LHCN-M2 (cell line): Measurements from ENCODE around the gene MRPL36. TPM values are rescaled to one million over a fixed set of nuclear protein-coding genes. Genes with fewer than 3 reads are reported as not detected.

Experiments
- DNase-seq: peaks from one replicate; pipeline ENCODE4 v3.0.0-alpha.2; 2012; ENCODE audit warnings: low read depth
- total RNA-seq: library from RNA; depleted of rRNA; stranded (reverse); fragments of >200 nt; gene quantifications from 2 replicates; pipeline ENCODE4 v1.2.3, GENCODE V29; 2014

MRPL36 gene
- total RNA-seq, 1 experiment from 2014 or later: 51.4 TPM

DNA sequence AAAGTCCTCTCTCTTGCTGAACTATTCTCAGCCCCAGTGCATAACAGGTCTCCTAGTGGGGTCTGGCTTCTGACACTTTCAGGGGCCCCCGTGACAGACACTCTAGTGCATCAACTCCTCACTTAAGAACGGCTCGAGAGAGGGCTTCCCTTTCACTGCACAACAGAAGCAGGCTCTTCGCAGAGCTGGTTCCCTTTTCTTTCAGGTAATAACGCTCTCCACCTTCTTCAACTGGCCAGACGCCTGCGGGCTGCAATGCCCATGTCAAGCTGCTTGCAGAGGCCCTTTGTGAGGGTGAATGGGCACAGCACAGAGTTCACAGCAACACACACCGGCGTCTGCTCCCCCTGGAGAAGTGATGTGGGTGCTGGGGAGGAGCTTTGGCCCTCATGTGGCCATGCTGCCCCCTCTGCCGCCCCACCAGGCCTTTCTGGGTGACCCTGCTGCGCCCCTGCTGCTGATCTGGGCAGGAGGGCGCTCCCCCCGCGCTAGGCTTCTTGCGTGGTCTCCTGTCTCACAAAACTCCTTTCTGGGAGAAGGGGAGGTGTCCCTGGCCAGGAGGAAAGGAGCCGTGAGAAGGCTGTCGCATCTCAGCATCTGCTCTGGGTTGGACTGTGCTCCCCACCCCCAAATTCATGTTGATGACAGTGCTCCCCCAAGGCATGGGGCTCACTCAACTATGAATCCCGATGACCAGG is 2.4 kb downstream of the MRPL36 start:
- DNase-seq: no peak

DNA sequence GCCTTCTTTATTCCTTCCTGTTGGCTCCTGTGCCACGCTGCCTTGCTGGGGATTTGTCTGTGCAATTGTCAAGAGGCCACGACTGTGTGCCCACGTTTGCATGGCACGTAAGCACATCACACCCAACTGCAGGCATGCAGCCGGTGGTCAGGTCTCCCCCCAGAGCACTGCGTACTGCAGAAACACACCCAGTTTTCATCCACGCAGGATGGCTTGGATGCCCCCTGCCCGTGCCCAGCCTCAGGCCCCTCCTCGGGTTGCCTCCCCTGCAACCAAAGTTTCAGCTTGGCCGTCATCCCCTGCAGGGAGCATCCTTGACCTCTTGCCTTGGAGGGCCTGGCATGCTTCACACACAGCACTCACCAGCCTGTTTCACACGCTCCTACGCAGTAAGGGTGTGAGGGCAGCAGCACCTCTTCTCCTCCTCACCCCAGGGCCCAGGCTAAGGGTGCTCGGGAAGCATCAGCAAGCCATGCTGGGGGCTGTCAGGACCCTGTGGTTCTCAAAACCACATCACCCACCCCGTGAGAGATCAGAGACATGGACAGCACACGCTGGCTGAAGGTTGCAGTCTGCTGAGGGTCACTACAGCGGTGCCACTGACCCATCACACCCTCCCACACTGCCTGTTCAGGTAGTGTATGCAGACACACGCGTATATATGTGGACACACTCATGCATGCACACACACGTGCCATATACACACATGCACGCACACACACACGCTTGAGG is 3.1 kb downstream of the MRPL36 start:
- no peak for DNase-seq

DNA sequence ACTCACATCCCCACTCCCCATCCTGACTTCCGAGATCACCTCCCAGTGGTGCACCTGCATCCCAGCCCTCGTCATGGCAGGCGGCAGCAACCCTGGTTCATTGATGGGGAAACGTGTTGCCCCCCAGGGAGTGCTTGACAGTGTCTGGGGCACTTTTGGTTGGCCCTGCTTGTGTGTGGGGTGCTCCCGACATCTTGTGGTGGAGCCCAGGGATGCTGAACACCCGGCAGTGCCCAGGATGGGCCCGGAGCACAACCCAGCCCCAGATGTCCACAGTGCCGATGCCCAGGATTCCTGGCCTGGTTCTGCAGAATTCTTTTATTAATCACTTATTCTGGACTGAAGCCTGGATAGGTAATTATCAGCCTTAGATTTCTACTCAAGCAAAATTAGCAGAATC is 3.7 kb downstream of the MRPL36 start:
- no peak for DNase-seq

DNA sequence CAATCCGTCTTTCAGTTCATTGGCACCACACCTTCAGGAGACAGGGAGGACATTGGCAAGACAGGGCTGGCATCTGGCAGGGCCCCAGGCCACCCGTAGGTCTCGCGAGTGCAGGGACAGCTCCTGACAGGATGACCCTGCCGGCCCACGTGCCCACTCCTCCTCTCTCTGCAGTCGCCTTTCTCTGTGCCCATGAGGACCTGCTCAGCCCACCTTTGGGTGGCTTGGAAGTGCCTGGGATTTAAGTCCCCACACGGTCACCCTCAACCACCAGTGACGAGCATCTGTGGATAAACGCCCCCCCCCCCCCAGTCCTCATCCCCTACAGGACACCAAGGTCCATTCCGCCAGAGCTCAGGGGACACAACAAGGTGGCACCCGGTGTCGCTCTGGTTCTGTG is 4.1 kb downstream of the MRPL36 start:
- DNase-seq: no peak

DNA sequence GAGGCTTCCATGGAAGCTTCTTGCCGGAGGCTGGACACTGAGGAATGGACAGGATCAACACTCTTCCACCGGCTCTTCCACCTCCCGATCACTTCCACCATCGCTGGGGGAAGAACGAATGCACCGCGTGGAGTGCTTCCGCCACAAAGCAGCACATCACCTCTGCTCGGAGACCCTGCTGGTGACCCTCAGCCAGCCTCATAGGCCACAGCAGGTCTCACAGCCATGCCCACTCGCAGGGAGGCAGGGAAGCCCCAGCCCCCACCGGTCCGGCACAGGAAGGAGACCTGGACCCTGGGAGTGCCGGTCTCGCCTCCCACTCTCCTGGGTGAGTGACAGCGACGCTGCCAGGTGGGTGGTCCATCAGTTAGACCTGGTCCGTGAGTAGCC is 4.7 kb downstream of the MRPL36 start:
- DNase-seq: no peak

DNA sequence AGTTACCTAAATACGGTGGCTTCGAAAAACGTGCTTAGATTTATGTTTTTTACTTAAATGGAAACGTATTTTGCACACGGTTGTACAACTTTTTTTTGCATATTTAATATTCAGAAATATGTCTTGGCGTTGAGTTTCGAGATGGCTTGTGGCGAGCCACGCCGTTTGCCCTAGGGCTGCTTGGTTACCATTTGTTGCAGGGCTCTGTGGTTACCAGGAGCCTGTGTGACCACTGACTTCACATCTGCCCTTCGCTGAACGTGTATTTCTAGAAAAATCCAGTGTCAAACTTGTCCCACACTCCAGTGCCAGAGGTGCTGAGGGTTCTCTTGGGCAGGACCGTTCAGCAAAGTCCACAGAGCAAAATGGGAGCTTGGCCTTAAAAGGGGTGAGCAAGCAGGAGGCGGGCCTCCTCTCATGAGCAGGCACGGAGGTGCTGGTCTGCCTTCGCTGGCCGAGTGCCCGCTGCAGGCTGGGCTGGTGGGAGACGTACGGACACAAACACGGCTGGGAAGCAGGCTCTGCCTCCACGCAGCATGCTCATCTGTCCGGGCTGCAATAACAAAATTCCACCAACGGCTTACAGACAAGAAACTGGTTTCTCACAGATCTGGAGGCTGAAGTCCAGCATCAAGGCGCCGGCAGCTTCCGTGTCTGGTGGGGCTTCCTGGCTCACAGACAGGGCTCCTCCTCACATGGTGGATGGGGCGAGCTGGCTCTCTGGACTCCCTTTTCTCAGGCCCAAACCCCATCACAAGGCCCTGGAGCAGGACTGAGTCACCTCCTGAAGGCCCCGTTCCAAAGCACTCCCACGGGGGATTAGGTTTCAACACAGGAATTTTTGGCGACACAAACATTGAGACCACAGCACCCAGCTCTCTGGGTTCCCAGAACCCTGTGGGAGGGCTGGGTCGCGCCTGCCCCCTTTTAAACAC is 5.4 kb downstream of the MRPL36 start:
- peak; percentile 92 for DNase-seq

DNA sequence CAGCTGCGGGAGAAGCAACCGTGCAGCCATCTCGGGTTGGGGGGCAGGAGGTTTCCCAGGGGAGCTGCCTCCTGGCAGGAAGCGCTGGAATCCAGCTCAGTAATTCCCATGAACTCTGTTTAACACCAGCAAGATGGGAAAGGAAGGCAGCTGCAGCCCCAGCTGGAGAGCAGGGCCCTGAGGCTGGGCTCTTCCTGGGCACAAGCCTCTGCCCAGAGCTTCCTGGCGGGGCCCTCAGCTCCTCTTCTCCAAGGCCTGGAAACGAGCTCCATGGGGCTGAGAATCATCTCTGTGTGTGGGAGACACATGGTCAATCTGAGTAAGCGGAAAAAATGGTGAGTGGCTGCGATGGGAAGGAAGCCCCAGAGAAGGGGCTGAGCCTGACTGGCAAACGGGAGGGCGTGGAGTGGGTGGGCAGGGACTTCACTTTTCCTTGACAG is 6.3 kb downstream of the MRPL36 start:
- DNase-seq: peak; percentile 70

DNA sequence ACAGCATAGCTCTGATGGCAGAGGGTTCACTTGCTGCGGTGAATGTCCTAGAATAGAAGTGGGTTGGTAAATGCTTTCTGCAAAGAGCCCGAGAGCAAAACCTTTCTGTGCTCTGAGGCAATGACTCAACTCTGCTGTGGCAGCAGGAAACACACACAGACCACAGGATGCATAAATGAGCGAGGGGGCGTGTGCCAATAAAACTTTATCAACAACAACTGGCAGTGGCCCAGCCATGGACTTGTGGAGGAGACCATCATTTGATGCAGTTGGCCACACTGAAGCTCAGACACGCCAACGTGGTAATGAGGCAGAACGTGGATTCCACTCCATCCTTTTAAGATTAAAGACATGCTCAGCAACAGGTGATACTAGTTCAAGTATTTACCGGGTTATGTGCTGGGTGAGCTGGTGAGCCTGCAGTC is 6.8 kb downstream of the MRPL36 start:
- peak; percentile 97 for DNase-seq

DNA sequence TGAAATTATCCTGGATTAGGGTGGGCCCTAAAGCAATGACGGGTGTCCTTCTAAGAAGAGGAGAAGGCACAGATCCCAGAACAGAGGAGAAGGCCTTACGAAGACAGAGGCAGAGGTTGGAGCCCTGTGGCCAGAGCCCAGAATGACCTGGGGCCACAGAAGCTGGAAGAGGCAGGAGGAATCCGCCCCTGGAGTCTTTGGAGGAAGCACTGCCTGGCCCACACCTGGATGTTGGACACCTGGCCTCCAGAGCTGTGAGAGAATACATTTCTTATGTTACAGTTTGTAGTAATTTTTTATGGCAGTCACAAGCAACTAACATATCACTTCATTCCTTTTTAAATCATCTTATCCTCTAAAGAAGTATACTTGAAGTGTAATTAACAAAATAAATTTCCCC is 8.5 kb downstream of the MRPL36 start:
- no peak for DNase-seq

DNA sequence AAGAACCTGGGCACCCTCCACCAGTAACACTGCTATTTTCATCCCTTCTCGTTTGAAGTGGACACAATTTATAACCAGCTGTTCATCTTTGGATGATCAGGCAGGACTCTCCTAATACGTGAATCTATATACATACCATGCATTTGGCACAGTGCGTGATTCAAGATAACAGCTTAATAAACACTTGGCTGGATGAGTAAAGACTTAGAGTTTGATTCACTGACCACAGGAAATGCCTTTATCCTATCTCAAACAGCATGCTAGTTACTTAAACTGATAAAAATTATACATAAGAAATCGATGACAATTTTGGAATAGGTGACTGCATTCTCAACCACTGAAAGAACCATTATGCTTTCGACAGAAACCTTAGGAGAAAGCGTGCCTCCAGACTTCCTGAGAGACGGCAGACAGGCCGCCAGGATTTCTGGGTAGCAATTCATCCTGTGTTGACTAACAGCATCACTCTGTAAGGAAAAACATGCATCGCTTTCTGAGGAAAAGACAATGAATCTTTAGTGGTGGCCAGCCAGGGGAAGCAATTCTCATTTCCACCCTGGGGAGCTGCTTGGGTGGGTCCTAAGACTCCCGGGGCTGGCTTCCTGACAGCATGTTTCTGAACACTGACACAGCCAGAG is 9.7 kb downstream of the MRPL36 start:
- DNase-seq: peak; percentile 85

DNA sequence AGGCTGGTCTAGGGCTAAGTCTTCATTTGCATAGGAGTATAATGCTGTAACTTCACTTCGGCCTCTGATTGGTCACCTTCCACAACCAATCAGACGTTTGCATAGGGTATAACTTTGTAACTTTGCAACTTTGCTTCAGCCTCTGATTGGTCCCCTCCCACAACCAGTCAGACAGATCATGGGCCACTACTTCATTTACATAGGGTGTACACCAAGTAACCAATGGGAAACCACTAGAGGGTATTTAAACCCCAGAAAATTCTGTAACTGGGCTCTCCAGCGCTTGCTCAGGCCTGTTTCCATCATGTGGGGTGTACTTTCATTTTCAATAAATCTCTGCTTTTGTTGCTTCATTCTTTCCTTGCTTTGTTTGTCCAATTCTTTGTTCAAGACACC is 10.2 kb downstream of the MRPL36 start:
- peak; percentile 95 for DNase-seq

DNA sequence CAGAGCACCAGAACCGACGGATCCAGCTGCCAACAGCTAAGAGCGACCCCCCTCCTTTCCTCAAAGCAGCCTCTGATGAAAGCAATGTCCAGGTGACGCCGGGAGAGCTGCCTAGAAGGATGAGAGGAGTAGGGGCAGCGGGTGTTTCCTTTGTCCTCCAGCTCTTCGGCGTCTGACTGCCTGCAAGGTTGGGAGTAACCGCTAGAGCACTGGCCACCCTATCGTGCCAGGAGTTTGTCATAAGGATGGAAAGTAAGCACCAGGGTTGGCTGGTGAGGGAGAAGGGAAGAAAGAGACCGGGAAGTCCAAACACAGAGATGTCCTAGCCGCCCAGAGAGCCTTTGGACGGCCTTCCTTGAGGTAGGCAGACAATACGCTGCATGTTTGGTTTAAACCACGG is 10.8 kb downstream of the MRPL36 start:
- DNase-seq: no peak

DNA sequence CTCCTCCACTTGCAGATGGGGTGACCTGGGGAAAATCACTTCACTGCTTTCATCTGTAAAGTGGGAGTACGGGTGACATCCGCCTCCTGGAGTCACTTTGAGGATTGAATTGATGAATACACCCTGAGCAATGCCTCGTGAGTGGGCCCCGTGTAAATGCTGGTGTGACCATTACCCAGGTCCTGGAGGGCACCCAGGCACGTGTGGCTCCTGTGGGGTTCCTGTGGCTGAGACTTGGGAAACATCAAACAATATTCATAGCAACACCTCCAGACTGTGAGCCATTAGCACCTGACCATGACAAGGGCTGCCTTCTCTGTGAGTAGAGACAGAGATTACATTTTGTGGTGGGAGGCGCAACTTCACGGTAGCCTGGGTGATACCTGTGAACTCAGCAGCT is 11.4 kb downstream of the MRPL36 start:
- no peak for DNase-seq

DNA sequence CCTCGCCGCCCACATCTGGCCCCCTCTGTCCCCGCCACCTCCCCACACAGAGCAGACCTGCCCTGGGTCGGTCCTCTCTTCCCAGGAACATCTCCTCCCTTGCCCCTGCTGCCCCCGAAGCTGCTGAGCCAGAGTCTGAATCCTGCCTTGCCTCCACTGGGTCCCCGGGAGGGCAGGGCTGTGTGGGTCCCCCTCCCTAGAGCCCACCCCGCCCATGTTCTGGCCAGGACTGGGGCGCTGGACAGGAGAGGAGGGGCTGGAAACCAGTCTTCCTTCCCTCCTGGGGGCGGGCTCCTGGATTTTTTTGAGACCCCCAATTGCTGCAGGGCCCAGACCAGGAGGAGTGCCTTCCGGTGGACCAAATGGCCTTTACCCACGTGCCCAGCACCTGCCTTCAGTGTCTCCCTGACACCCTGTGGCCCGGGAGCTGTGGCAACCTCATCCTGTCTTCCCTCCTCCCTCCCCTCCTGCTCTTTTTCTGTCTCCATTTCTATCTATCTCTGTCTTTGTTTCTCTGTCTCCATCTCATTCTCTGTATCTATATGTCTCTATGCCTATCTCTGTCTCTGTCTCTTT is 12.1 kb downstream of the MRPL36 start:
- DNase-seq: no peak

DNA sequence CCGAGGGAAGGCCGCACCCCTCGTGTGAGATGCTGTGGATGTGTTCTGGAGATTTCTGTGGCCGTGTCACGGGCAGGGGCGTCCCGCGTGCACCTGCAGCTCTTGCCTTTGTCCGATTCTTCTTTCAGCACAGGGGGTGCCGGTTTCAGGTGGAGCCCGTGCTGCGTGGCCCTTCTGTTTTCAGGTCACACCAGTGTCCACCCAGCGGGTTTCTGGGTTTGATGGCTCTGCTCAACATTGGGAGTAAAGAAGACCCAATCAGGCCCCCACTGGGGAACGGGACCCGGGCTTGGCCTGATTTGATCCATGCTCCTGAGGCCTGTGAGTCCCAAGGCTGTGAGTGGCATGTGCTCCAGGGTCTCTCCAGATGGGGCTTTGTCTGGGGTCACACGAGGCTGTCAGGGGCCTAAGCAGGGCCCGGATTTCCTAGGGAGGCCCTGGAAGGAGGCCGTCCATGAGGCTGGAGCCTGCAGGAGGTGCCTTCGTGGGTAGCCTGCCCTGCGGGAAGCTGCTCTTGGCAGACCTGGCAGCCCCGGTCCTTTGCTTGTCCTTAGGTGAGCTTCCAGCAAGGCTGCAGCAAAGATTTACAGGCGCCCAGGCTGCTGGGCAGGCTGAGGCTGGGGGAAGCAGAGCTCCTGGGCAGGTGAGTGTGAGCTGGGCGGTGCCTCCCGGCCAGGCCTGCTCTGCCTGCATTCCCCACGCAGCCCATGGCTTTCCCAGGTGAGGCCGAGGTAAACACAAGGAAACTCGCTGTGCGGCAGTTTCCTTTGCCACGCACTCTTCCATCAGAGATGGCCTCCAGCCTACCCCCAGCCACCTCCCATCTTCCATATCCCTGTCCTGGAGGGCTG is 12.8 kb downstream of the MRPL36 start:
- no peak for DNase-seq

DNA sequence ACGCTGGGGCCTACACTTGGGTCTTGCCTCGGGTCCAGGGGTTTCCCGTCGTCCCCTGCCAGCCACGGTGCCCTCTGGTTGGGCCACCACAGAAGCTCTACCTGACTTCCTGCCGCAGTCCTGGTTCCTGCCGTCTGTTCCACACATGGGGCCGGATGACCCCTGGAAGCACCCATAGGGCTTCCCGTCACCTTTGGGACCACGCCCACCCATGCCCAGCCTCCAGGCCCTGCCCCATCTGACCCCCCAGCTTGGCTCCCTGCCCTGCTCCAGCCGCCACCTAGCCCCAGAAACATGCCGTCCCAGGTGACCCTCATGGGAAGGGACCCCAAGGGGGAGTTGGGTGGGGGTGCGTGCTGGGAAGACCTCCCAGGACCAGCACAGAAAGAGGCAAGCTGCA is 13.7 kb downstream of the MRPL36 start:
- no peak for DNase-seq

DNA sequence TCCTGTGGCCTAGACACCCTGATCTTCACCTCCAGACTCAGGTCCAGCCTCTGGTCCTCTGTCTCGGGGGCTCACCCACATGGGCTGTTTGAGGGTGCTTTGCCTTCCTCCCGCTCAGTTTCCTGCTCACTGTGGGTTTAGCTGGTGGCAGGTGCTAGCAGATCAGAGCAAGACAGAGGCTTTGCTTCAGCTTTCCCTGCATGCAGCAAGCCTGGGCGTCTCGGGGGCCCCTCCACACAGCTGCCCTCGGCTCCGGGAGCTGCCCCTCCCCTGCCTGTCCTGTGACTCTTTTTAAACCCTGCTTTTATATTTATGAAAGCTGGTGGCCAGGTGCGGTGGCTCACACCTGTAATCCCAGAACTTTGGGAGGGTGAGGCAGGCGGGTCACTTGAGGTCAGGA is 14.6 kb downstream of the MRPL36 start:
- DNase-seq: no peak

DNA sequence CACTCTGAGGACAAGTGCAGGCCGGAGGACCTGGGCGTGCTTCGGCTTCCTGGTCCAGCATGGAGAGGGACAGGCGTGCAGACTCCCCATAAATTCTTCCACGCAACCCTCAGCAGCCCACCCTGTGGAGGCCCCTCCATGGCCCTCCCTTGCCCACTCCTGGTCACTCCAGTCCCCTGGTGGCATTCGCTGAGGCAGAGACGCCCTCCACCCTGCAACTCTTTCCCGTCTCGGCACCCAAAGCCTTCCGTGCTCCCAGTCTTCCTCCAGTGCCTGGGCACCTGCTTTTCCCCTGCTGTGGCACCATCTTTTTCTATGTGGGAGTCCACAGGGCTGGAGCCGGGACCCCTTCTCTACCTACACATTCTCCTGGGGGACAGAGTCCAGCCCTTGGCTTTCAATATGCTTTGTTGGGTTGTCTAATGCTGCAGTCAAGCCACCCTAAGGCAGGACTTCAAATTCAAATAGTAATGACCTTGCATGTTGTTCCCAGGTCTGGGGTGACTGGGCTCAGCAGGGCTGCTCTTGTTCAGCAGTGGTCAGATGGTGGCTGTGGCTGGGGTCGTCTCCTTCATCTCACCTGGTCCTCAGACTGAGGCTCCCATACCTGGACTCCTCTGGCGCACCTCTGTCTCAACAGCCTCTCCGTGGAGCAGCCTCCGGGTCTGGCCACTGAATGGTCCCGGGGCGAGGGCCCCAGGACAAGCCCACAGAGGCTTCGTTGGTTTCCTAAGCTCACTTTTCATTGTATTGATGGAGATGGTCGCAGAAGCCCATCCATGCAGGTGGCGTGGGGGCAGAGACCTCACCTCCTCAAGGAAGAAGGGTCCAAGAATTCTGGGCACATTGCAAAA is 15.2 kb downstream of the MRPL36 start:
- no peak for DNase-seq

DNA sequence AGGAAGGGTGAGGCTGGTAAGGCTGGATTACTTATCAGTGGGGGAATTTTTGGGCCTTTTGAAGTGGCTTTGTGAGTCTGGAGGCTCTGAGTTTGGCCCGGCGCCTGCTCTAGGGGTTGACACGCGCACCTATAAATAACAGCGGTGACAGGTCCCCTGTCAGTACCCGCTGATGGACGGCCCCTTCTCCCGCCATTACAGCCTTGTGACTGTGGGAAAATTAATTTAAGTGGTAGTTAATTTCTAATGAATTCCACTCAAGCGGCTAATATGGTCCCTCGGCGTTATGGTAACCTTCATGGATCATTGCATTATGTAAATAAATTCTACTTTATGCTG is 16.5 kb downstream of the MRPL36 start:
- no peak for DNase-seq
